DND-41 (cell line): ENCODE data around the gene PET100.
A peak's percentile ranks its signal among the peaks of the same experiment; 100 is the strongest.

ENCODE experiments used
- ATAC-seq: fragments of 200-7000 bp; cut with Tn5 transposase; 3 replicates; pipeline ENCODE4 v1.9.1; 2021; ENCODE audit warnings: low read depth; ENCODE audit not compliant: insufficient read depth
- DNase-seq: peaks from one replicate; pipeline ENCODE4 v3.0.0-alpha.2; 2020
- H2AFZ ChIP-seq: 2 replicates; pipeline ENCODE4 v1.6.0; 2012; ENCODE audit warnings: low read depth, low read length
- H3K27ac ChIP-seq: 2 replicates; pipeline ENCODE4 v1.5.1; 2012; ENCODE audit warnings: low read length, inconsistent platforms
- H3K27me3 ChIP-seq: fragments of 200-600 bp; sonication (generic); 2 replicates; pipeline ENCODE4 v1.6.0; 2012; ENCODE audit warnings: low read length, mild to moderate bottlenecking, inconsistent platforms; ENCODE audit not compliant: insufficient read depth, poor library complexity
- H3K36me3 ChIP-seq: 2 replicates; pipeline ENCODE4 v1.5.1; 2012; ENCODE audit warnings: low read length, inconsistent platforms; ENCODE audit not compliant: insufficient read depth
- H3K4me1 ChIP-seq: 2 replicates; pipeline ENCODE4 v1.5.1; 2012; ENCODE audit warnings: mild to moderate bottlenecking, low read length; ENCODE audit not compliant: insufficient read depth
- H3K4me2 ChIP-seq: 2 replicates; pipeline ENCODE4 v1.6.0; 2012; ENCODE audit warnings: mild to moderate bottlenecking, moderate library complexity, low read length, inconsistent platforms; ENCODE audit not compliant: insufficient read depth
- H3K4me3 ChIP-seq, 2 experiments: fragments of 200-600 bp in 1 of 2; shearing (Covaris generic) in 1 of 2; 2 replicates each; pipeline ENCODE4 v1.5.1; 2012 to 2016; ENCODE audit warnings: inconsistent platforms in 2 of 2, low read length in 2 of 2, mild to moderate bottlenecking in 2 of 2, low read depth in 1 of 2, moderate library complexity in 1 of 2
- H3K79me2 ChIP-seq: 2 replicates; pipeline ENCODE4 v1.6.0; 2012; ENCODE audit warnings: low read length, inconsistent platforms; ENCODE audit not compliant: insufficient read depth
- H3K9ac ChIP-seq: 2 replicates; pipeline ENCODE4 v1.6.0; 2012; ENCODE audit warnings: low read depth, mild to moderate bottlenecking, inconsistent platforms, low read length, moderate library complexity
- H3K9me3 ChIP-seq: 2 replicates; pipeline ENCODE4 v1.5.1; 2012; ENCODE audit warnings: low read length, moderate library complexity, mild to moderate bottlenecking, inconsistent platforms; ENCODE audit not compliant: insufficient read depth, severe bottlenecking
- H4K20me1 ChIP-seq: 2 replicates; pipeline ENCODE4 v1.6.0; 2012; ENCODE audit warnings: low read length; ENCODE audit not compliant: insufficient read depth
- CTCF ChIP-seq: IDR thresholded peaks from 2 replicates; pipeline ENCODE4 v1.5.1; 2012; ENCODE audit warnings: borderline replicate concordance, low read length, moderate library complexity, mild to moderate bottlenecking; ENCODE audit not compliant: poor library complexity, severe bottlenecking; ENCODE audit errors: extremely low read depth
- EZH2 ChIP-seq: IDR thresholded peaks from 3 replicates; pipeline ENCODE4 v1.6.1; 2012; ENCODE audit warnings: borderline replicate concordance, low read depth, mild to moderate bottlenecking, moderate library complexity, low read length, inconsistent platforms; ENCODE audit not compliant: severe bottlenecking

Gene PET100

GRCh38 chr19:7648265-7649014 lies 18.8 kb downstream of the PET100 start:
- Histone ChIP-seq H3K9ac (no peak overlapping the region), H3K79me2 (no peaks in the 10 kb centered on the region), H3K4me3 (no peak overlapping the region), H3K4me1 (peaks cover 5% of the 10 kb centered on the region), H3K9me3 (no peaks in the 10 kb centered on the region), H3K36me3 (no peaks in the 10 kb centered on the region), H2AFZ (no peak overlapping the region), H4K20me1 (no peaks in the 10 kb centered on the region), H3K27me3 (no peaks in the 10 kb centered on the region), H3K4me2 (no peak overlapping the region), H3K27ac (no peak overlapping the region)
- ATAC-seq (no peak), DNase-seq (no peak)
- TF ChIP-seq EZH2 (no peak), CTCF (no peak)

- H3K36me3 ChIP-seq, result no peaks in the 10 kb centered on the region
- no peak overlapping the region for H3K4me2 ChIP-seq
- H3K9ac ChIP-seq, result no peak overlapping the region
- H3K4me1 ChIP-seq, result peaks cover 5% of the 10 kb centered on the region
- no peaks in the 10 kb centered on the region for H3K27me3 ChIP-seq
- no peak for ATAC-seq
- H3K79me2 ChIP-seq, result no peaks in the 10 kb centered on the region
- TF ChIP-seq CTCF (no peak), EZH2 (no peak)
- H3K9me3 ChIP-seq, result no peaks in the 10 kb centered on the region
- no peak overlapping the region for H2AFZ ChIP-seq
- no peak for DNase-seq
- no peak overlapping the region for H3K27ac ChIP-seq
- no peaks in the 10 kb centered on the region for H4K20me1 ChIP-seq
- H3K4me3 ChIP-seq, result no peak overlapping the region
These were observed 20.6 kb downstream of the PET100 start for GRCh38 chr19:7650148-7650547.

GRCh38 chr19:7652061-7652641 lies 22.6 kb downstream of the PET100 start:
- Histone ChIP-seq H3K4me3 (peak overlapping the region in 1 of 2 experiments; percentile 37; a peak in 2 of 4 replicates), H3K36me3 (no peaks in the 10 kb centered on the region), H3K79me2 (no peaks in the 10 kb centered on the region), H2AFZ (peak overlapping the region; percentile 77), H3K4me2 (peak overlapping the region; percentile 63), H3K27ac (peak overlapping the region; percentile 58), H4K20me1 (no peaks in the 10 kb centered on the region), H3K4me1 (peaks cover 5% of the 10 kb centered on the region), H3K27me3 (no peaks in the 10 kb centered on the region), H3K9ac (peak overlapping the region; percentile 42), H3K9me3 (no peaks in the 10 kb centered on the region)
- peak; percentile 97 for TF ChIP-seq CTCF
- TF ChIP-seq EZH2, result no peak
- peak; percentile 96 for ATAC-seq
- peak; percentile 89 for DNase-seq
